HCT116 (cell line): Measurements from ENCODE around the gene TCF15. TPM values are rescaled to one million over a fixed set of nuclear protein-coding genes. Genes with fewer than 3 reads are reported as not detected.

Source experiments
- ATAC-seq: fragments of 200-7000 bp; cut with Tn5 transposase; 2 replicates; pipeline ENCODE4 v1.9.1; 2020; ENCODE audit warnings: mild to moderate bottlenecking, moderate library complexity
- BruUV-seq: library from RNA; stranded (reverse); fragments of 400-500 nt; replicated peaks from 2 replicates; lab custom pipeline; 2021; lab: Mats Ljungman, UMichigan
- CTCF ChIA-PET: fragments of 300-600 bp; sonication (Branson Sonifier 250); formaldehyde crosslinking; loops from one replicate; lab custom pipeline; 2021; ENCODE audit warnings: antibody characterized with exemption; lab: Charles Lee
- POLR2A ChIA-PET: fragments of 300-600, 350-600 bp; sonication (Branson Sonifier 250); formaldehyde crosslinking; loops from one replicate; lab custom pipeline; 2021; ENCODE audit warnings: antibody characterized with exemption; lab: Charles Lee
- RAD21 ChIA-PET, 2 experiments: fragments of 300-600 bp; sonication (Branson Sonifier 250); formaldehyde crosslinking; loops; one replicate each; lab custom pipeline; 2023; ENCODE audit warnings: low total read pairs in 2 of 2; ENCODE audit not compliant: uncharacterized antibody in 2 of 2, unreplicated experiment in 2 of 2, low non-redundant PET in 1 of 2; lab: Charles Lee
- DNase-seq: peaks from one replicate; pipeline ENCODE4 v3.0.0-alpha.2; 2010; ENCODE audit warnings: low read depth, low spot score
- H2AFZ ChIP-seq: fragments of 200-600 bp; shearing (Covaris generic), sonication (generic); 2 replicates; pipeline ENCODE4 v1.6.1; 2017; ENCODE audit warnings: low read depth, mixed run types, mixed read lengths, antibody characterized with exemption, low read length; ENCODE audit not compliant: poor library complexity, severe bottlenecking
- H3K27ac ChIP-seq: 2 replicates; pipeline ENCODE4 v1.5.1; 2012; ENCODE audit warnings: low read depth, low read length
- H3K27me3 ChIP-seq: fragments of 200-600 bp; sonication (generic); 2 replicates; pipeline ENCODE4 v1.6.1; 2016; ENCODE audit warnings: mixed run types, low read length, mixed read lengths; ENCODE audit not compliant: insufficient read depth
- H3K36me3 ChIP-seq, 2 experiments: fragments of 200-500 bp in 1 of 2; fragments of 200-600 bp in 1 of 2; sonication (Bioruptor generic) in 1 of 2; sonication (generic) in 1 of 2; 2 replicates each; pipeline versions ENCODE4 v1.5.1 to v1.6.1; 2014 to 2016; ENCODE audit warnings: low read length in 2 of 2, inconsistent platforms in 1 of 2, mixed read lengths in 1 of 2, mixed run types in 1 of 2; ENCODE audit not compliant: insufficient read depth in 2 of 2, control insufficient read depth in 1 of 2
- H3K4me1 ChIP-seq, 2 experiments: fragments of 200-600 bp in 1 of 2; sonication (generic) in 1 of 2; 2 replicates each; pipeline versions ENCODE4 v1.5.1 to v1.6.1; 2012 to 2017; ENCODE audit warnings: low read length in 2 of 2, inconsistent platforms in 1 of 2, mild to moderate bottlenecking in 1 of 2, mixed read lengths in 1 of 2, mixed run types in 1 of 2, moderate library complexity in 1 of 2; ENCODE audit not compliant: insufficient read depth in 2 of 2, control insufficient read depth in 1 of 2
- H3K4me2 ChIP-seq: fragments of 200-600 bp; sonication (generic); 2 replicates; pipeline ENCODE4 v1.6.1; 2017; ENCODE audit warnings: mixed run types, low read length, mixed read lengths
- H3K4me3 ChIP-seq, 2 experiments: fragments of 200-600 bp in 1 of 2; sonication (generic) in 1 of 2; replicated peaks in 1 of 2; 2 replicates each; pipeline ENCODE4 v1.5.1; 2011 to 2016; ENCODE audit warnings: low read length in 2 of 2, control low read depth in 1 of 2, low read depth in 1 of 2, mild to moderate bottlenecking in 1 of 2, mixed read lengths in 1 of 2, mixed run types in 1 of 2
- H3K79me2 ChIP-seq: fragments of 200-600 bp; sonication (generic); 2 replicates; pipeline ENCODE4 v1.6.1; 2017; ENCODE audit warnings: mild to moderate bottlenecking, mixed run types, low read length, moderate library complexity, mixed read lengths; ENCODE audit not compliant: insufficient read depth
- H3K9ac ChIP-seq: fragments of 200-600 bp; sonication (generic); 2 replicates; pipeline ENCODE4 v1.6.1; 2016; ENCODE audit warnings: low read length, mixed read lengths
- H3K9me2 ChIP-seq: fragments of 200-600 bp; sonication (generic), shearing (Covaris generic); 2 replicates; pipeline ENCODE4 v1.6.1; 2017; ENCODE audit warnings: mixed run types, mild to moderate bottlenecking, moderate library complexity; ENCODE audit not compliant: insufficient read depth
- H3K9me3 ChIP-seq, 2 experiments: fragments of 200-500 bp in 1 of 2; fragments of 200-600 bp in 1 of 2; sonication (Bioruptor generic) in 1 of 2; sonication (generic) in 1 of 2; 2 replicates each; pipeline ENCODE4 v1.6.1; 2014 to 2017; ENCODE audit warnings: low read length in 2 of 2, mixed read lengths in 2 of 2, inconsistent platforms in 1 of 2, low read depth in 1 of 2, mild to moderate bottlenecking in 1 of 2, mixed run types in 1 of 2, moderate library complexity in 1 of 2; ENCODE audit not compliant: control insufficient read depth in 1 of 2, insufficient read depth in 1 of 2
- H4K20me1 ChIP-seq: fragments of 200-600 bp; sonication (generic), shearing (Covaris generic); 2 replicates; pipeline ENCODE4 v1.6.1; 2017; ENCODE audit warnings: mixed run types, mild to moderate bottlenecking, moderate library complexity; ENCODE audit not compliant: insufficient read depth
- CEBPB ChIP-seq: IDR thresholded peaks from 2 replicates; pipeline ENCODE4 v1.6.1; 2012; ENCODE audit warnings: low read depth
- EGR1 ChIP-seq: IDR thresholded peaks from 2 replicates; pipeline ENCODE4 v1.6.1; 2012; ENCODE audit warnings: low read depth
- ELF1 ChIP-seq: IDR thresholded peaks from 2 replicates; pipeline ENCODE4 v1.6.1; 2012; ENCODE audit warnings: low read depth, borderline replicate concordance
- EZH2phosphoT487 ChIP-seq: fragments of 200-600 bp; IDR thresholded peaks from 2 replicates; pipeline ENCODE4 v1.6.1; 2018; ENCODE audit warnings: antibody characterized with exemption, borderline replicate concordance
- FOSL1 ChIP-seq: IDR thresholded peaks from 2 replicates; pipeline ENCODE4 v1.6.1; 2012; ENCODE audit warnings: low read depth
- JUND ChIP-seq: IDR thresholded peaks from 2 replicates; pipeline ENCODE4 v1.6.1; 2012
- POLR2AphosphoS5 ChIP-seq: IDR thresholded peaks from 2 replicates; pipeline ENCODE4 v1.6.1; 2011; ENCODE audit warnings: mild to moderate bottlenecking, low read depth, low read length, moderate library complexity
- RAD21 ChIP-seq: IDR thresholded peaks from 2 replicates; pipeline ENCODE4 v1.6.1; 2012; ENCODE audit warnings: low read depth, mild to moderate bottlenecking
- SIN3A ChIP-seq: IDR thresholded peaks from 2 replicates; pipeline ENCODE4 v1.6.1; 2012; ENCODE audit warnings: low read depth
- SP1 ChIP-seq: IDR thresholded peaks from 2 replicates; pipeline ENCODE4 v1.6.1; 2012; ENCODE audit warnings: low read depth
- SRF ChIP-seq: IDR thresholded peaks from 2 replicates; pipeline ENCODE4 v1.6.1; 2012; ENCODE audit warnings: low read depth
- TCF7L2 ChIP-seq: IDR thresholded peaks from 2 replicates; pipeline ENCODE4 v1.7.0; 2011; ENCODE audit warnings: borderline replicate concordance, inconsistent platforms; ENCODE audit not compliant: insufficient read depth, insufficient read length; ENCODE audit errors: extremely low read depth
- YY1 ChIP-seq: IDR thresholded peaks from 2 replicates; pipeline ENCODE4 v1.6.1; 2011; ENCODE audit warnings: low read length, low read depth, moderate library complexity, mild to moderate bottlenecking; ENCODE audit not compliant: insufficient replicate concordance; ENCODE audit errors: extremely low read depth
- intact Hi-C: fragments of 100-400 bp; cut with micrococcal nuclease; formaldehyde crosslinking; loops from 2 replicates; pipeline ENCODE4 v1.10.0; 2022
- total RNA-seq: library from RNA; stranded (reverse); gene quantifications from one replicate; pipeline ENCODE4 v1.2.1, GENCODE V29; 2021; ENCODE audit not compliant: unreplicated experiment
- TF ChIP-seq, protein P1 (sequence below): IDR thresholded peaks from 2 replicates; pipeline ENCODE4 v1.6.1; 2012
- TF ChIP-seq, protein P2 (sequence below): IDR thresholded peaks from 2 replicates; pipeline ENCODE4 v1.6.1; 2012; ENCODE audit warnings: low read depth
- TF ChIP-seq, protein P3 (sequence below): IDR thresholded peaks from 2 replicates; pipeline ENCODE4 v1.6.1; 2012

TCF15 gene
- total RNA-seq, 1 experiment from 2014 or later = not detected

DNA sequence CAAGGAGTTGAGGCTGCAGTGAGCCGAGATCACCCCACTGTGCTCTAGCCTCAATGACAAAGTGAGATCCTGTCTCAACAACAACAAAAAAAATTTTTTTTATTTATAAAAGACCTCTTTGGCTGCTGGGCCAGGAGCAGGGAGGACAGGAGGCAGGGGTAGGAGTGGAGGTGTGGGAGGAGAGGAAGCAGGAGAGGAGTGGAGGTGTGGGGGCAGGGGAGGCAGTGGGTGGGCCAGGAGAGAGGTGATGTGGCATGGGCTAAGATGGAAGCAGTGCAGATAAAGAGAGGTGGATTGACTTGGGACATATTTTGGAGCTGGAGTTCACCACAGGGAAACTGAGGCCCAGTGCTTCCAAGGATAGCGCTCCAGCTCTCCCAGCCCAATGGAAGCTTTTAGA lies 53.1 kb downstream of the TCF15 start:
- TF ChIP-seq SP1 (no peak), ELF1 (no peak), JUND (no peak), FOSL1 (no peak), POLR2AphosphoS5 (no peak), CEBPB (no peak), SRF (no peak), RAD21 (no peak), EGR1 (no peak), TCF7L2 (no peak), EZH2phosphoT487 (no peak), SIN3A (no peak), YY1 (no peak)
- TF ChIP-seq, protein P1, sequence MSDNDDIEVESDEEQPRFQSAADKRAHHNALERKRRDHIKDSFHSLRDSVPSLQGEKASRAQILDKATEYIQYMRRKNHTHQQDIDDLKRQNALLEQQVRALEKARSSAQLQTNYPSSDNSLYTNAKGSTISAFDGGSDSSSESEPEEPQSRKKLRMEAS = no peak
- TF ChIP-seq, protein P2, sequence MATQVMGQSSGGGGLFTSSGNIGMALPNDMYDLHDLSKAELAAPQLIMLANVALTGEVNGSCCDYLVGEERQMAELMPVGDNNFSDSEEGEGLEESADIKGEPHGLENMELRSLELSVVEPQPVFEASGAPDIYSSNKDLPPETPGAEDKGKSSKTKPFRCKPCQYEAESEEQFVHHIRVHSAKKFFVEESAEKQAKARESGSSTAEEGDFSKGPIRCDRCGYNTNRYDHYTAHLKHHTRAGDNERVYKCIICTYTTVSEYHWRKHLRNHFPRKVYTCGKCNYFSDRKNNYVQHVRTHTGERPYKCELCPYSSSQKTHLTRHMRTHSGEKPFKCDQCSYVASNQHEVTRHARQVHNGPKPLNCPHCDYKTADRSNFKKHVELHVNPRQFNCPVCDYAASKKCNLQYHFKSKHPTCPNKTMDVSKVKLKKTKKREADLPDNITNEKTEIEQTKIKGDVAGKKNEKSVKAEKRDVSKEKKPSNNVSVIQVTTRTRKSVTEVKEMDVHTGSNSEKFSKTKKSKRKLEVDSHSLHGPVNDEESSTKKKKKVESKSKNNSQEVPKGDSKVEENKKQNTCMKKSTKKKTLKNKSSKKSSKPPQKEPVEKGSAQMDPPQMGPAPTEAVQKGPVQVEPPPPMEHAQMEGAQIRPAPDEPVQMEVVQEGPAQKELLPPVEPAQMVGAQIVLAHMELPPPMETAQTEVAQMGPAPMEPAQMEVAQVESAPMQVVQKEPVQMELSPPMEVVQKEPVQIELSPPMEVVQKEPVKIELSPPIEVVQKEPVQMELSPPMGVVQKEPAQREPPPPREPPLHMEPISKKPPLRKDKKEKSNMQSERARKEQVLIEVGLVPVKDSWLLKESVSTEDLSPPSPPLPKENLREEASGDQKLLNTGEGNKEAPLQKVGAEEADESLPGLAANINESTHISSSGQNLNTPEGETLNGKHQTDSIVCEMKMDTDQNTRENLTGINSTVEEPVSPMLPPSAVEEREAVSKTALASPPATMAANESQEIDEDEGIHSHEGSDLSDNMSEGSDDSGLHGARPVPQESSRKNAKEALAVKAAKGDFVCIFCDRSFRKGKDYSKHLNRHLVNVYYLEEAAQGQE = no peak
- TF ChIP-seq, protein P3, sequence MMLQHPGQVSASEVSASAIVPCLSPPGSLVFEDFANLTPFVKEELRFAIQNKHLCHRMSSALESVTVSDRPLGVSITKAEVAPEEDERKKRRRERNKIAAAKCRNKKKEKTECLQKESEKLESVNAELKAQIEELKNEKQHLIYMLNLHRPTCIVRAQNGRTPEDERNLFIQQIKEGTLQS = no peak
- TF ChIP-seq, all 23 proteins: peak for 0
- no peak overlapping the region for H3K9ac ChIP-seq
- H3K36me3 ChIP-seq = no peaks in the 10 kb centered on the region
- ChIA-PET CTCF (no interaction called here), POLR2A (interaction anchor here (0.5 kb wide), 1 partner anchor 21 kb away, joined by 3 read pairs; no protein-coding TSS in a partner anchor), RAD21 (no interaction called here)
- H3K9me3 ChIP-seq = no peaks in the 10 kb centered on the region
- no peak overlapping the region for H2AFZ ChIP-seq
- ATAC-seq (no peak), DNase-seq (no peak)
- no peak overlapping the region for H3K27ac ChIP-seq
- H3K79me2 ChIP-seq = no peaks in the 10 kb centered on the region
- no peaks in the 10 kb centered on the region for H3K9me2 ChIP-seq
- H3K4me1 ChIP-seq = peaks cover 0 to 21% of the 10 kb centered on the region in 2 experiments; a peak in 2 of 4 replicates
- no peaks in the 10 kb centered on the region for H4K20me1 ChIP-seq
- H3K4me3 ChIP-seq = no peak overlapping the region
- no TSS peak for BruUV-seq
- no peaks in the 10 kb centered on the region for H3K27me3 ChIP-seq
- H3K4me2 ChIP-seq = no peak overlapping the region
- intact Hi-C loops = no loop called here
